HG02973 (cell line): Measurements from ENCODE around the gene CDK5R1.
"Not testable (repeated sequence)": the region's sequence is repeated elsewhere in the genome, so short reads cannot be mapped to it uniquely, and the experiment has no call there.

Experiments
- ATAC-seq: cut with Tn5 transposase; IDR thresholded peaks from one replicate; pipeline ENCODE4 v1.9.1; 2021; ENCODE audit warnings: moderate library complexity; ENCODE audit not compliant: unreplicated experiment

Gene CDK5R1

DNA sequence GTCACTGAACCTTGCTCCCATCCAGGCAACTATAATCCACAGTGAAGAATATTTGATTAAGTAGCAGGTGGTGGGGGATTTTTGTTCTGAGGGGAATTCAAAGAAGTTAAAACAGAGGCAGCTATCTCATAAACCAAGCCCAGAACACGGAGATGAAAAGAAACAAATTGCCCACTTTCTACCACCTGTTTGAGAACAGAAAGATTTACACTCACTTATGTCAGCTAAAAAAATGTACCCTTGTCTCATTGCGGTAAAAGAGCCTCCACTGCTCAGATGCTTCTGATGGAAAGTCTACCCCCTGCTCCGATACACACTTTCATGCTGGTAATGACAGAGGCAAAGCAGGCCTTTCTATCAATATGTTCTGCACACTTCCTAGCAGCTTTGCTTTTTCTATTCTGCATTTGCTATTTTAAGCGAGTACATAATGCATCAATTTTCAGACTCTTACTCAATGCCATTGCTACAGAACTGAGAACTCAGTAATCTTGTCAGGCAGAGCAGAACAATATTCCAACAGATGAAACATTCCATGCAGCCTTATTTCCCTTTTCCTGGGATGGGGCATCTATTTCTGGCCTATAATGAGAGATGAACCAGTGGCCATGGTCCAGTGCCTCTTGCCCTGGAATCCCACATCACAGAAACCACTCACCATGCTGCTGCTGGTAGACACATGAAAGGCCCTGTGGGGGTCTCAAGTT, 29.0 kb downstream of the CDK5R1 start:
- no peak for ATAC-seq

GRCh38 chr17:32516450-32516849, 29.7 kb downstream of the CDK5R1 start:
- no peak for ATAC-seq

GRCh38 chr17:32516940-32517701, 30.3 kb downstream of the CDK5R1 start:
- no peak for ATAC-seq

DNA sequence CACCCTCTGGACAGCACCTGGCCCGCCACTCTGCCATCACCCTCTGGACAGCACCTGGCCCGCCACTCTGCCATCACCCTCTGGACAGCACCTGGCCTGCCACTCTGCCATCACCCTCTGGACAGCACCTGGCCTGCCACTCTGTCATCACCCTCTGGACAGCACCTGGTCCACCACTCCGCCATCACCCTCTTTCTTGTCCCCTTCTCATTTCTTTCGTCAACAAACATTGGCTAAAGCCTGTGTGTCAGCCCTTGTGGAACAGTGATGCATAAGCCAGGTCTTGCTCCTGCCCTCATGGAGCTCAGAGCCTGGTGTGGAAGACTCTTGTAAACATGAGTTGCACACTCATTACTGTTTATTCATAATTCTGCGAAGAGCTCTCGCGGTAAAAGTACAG, 31.2 kb downstream of the CDK5R1 start:
- no peak for ATAC-seq

DNA sequence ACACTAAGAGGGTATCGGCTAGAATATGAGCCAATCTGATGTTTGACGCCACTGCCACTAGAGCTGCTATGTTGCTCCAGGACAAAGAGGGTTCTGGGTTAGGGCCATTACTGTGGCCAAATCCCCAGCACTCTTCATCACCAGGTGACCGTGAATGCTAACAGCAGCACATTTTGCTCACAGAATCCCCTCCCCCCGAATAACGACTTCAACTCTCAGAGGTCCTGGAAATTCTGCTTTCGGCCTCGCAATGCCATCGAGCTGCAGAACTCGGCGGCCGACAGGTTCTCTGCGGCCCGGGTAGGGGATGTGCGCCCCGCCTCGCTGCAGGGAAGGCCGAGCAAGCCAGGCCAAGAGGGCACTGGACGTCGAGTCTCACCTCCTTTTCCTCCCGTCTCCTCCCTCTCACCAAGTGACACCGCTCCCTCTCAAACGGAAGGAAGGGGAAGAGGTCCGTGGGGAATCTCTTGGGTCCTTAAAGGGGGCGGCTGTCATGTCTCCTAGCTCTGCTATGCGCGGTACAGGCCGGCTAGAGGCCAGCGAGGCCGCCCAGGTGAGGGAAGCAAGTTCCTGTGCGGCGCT, 31.9 kb downstream of the CDK5R1 start:
- no peak for ATAC-seq

GRCh38 chr17:32519228-32520103, 32.7 kb downstream of the CDK5R1 start:
- no peak for ATAC-seq

- ATAC-seq, result no peak
These were observed 33.4 kb downstream of the CDK5R1 start for GRCh38 chr17:32520104-32520701.

- no peak for ATAC-seq
These were observed 34.1 kb downstream of the CDK5R1 start for GRCh38 chr17:32520737-32521404.

- ATAC-seq, result peak; percentile 48
These were observed 36.4 kb downstream of the CDK5R1 start for GRCh38 chr17:32523017-32523680.

GRCh38 chr17:32523827-32524552, 37.2 kb downstream of the CDK5R1 start:
- ATAC-seq, result peak; percentile 46

- ATAC-seq, result not testable (repeated sequence)
These were observed 37.7 kb downstream of the CDK5R1 start for GRCh38 chr17:32524553-32524880.

GRCh38 chr17:32525122-32525521, 38.3 kb downstream of the CDK5R1 start:
- ATAC-seq, result no peak

DNA sequence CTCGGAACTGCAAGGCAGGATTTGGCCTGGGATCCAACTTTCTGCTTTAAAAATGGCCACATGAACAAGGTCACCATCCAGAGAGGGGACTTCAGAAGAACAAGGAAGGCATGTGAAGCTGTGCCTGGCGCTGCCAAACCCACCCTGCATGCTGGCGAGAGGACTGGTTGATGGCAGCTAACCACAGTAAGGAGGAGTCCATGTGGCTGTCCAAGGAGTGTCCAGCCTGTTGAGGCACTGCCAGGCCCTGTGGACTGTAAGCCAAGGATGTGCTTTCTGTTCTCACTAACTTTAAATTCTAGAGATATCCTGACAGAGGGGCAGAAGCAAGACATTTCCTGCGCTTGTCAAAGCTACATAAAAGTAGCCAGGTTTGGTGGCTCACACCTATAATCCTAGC, 40.4 kb downstream of the CDK5R1 start:
- no peak for ATAC-seq

DNA sequence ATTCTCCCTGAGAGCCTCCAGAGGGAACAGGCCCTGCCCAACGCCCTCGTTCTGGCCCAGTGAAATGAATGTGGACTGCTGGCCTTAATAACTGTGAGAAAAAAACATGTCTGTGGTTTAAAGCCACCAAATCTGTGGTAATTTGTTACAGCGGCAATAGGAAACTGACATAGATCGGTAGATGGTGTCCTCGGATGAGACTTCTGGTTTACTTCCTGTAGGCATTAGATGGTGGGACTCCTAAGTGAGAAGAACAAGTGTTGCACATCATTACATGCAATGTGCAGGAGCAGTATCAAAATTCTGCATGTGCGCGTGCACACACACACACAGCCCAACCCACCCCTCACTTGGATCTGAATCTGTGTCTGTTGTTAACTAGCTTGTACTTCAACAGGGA, 42.0 kb downstream of the CDK5R1 start:
- ATAC-seq, result no peak

DNA sequence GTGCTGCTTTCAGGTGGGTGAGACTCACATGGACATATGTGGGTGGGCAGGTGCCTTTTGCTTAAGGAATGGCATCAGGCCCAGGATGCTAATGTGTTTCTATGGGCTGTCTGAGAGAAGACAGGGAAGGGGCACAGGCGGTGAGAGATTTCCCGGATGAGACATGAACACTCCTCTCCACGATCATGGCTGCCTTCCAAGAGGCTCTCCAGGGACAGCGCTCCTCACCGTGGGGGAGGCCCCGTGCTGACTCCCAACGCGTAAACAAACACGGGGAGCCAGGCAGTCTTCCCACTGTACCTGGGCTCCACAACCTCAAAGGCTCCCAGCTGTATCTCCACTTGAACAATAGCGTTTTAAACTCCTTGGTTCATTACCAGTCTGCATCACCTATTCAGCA, 42.8 kb downstream of the CDK5R1 start:
- ATAC-seq, result no peak

DNA sequence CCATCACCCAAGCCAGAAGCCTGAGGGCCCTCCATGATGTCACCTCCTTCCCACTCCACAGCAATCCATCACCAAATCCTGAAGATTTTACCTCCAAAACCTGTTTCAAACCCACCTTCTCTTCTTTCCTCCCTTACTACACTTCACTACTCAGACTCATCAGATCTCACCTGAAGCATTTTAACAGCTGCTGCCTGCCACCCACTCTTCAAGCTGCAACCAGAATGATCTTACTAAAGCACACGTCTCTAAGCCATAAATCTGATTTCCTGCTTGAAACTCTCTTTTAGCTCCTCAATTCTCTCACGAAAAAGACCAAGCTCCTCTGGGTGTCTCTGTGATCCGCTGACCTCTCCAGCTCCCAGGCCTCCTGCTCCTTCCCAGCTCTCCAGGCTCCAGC, 46.5 kb downstream of the CDK5R1 start:
- ATAC-seq, result no peak

GRCh38 chr17:32536736-32537643, 50.2 kb downstream of the CDK5R1 start:
- no peak for ATAC-seq
